ENCODE data around the gene ANO9.

DNA sequence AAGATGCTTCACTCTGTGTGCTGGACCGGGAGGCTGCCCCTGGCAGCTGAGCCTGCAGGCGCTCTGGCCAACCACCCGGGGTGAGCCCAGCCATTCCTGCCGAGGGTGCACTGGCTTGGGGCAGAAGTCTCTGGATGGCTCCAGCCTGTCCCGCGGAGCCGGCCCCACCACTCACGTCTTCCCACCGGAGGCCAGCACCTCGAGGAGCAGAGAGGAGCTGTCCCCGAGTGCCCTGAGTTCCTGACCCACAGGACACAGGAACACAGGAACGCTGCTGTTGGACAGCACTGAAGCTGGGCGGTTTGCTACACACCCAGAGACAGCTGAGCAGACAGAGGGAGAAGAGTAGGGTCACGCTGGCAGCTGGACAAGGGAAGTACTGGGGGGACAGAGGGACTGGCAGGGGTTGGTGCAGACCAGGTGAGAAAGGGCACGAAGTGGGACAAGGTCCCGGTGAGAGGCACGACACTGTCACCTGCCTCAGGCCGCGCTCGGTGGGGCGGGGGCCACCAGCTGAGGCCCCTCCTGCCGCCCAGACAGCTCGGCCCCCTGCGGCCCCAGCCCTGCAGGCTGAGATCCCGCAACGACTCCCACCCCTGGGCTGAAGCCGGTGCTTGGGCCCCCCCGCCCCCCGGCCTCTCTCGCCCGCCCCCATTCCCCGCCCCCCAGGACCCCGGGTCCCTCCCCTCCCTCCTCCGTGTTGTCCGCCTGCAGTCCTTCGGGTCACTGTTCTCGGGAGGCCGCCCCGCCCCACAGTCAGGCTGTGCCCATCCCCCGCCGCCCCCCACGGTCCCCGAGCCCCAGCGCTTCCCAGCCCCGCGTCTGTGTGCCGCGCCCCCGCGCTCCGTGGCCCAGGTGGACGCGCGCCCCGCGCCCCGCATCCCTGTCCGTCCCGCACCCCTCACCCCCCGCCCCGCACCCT lies 73.1 kb downstream of the ANO9 start:
- TF ChIP-seq, protein P1, sequence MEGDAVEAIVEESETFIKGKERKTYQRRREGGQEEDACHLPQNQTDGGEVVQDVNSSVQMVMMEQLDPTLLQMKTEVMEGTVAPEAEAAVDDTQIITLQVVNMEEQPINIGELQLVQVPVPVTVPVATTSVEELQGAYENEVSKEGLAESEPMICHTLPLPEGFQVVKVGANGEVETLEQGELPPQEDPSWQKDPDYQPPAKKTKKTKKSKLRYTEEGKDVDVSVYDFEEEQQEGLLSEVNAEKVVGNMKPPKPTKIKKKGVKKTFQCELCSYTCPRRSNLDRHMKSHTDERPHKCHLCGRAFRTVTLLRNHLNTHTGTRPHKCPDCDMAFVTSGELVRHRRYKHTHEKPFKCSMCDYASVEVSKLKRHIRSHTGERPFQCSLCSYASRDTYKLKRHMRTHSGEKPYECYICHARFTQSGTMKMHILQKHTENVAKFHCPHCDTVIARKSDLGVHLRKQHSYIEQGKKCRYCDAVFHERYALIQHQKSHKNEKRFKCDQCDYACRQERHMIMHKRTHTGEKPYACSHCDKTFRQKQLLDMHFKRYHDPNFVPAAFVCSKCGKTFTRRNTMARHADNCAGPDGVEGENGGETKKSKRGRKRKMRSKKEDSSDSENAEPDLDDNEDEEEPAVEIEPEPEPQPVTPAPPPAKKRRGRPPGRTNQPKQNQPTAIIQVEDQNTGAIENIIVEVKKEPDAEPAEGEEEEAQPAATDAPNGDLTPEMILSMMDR (IDR thresholded peaks at IDR 0.05): no peak
- no peak for TF ChIP-seq POLR2A (IDR thresholded peaks at IDR 0.05)
